Activated CD4-positive, alpha-beta T cell treated with anti-CD3 and anti-CD28 coated beads for 1 hour (primary cell): ENCODE data around the gene EMX2.
"Not testable (repeated sequence)": the region's sequence is repeated elsewhere in the genome, so short reads cannot be mapped to it uniquely, and the experiment has no call there.

Experiments used
- DNase-seq: peaks from one replicate; pipeline ENCODE4 v3.0.0-alpha.2; 2020

The EMX2 gene

GRCh38 chr10:117562896-117563737 is 20.6 kb downstream of the EMX2 start:
- DNase-seq = no peak

GRCh38 chr10:117563780-117564179 is 21.2 kb downstream of the EMX2 start:
- no peak for DNase-seq

- DNase-seq = no peak
These were observed 22.5 kb downstream of the EMX2 start for GRCh38 chr10:117565068-117565467.

DNA sequence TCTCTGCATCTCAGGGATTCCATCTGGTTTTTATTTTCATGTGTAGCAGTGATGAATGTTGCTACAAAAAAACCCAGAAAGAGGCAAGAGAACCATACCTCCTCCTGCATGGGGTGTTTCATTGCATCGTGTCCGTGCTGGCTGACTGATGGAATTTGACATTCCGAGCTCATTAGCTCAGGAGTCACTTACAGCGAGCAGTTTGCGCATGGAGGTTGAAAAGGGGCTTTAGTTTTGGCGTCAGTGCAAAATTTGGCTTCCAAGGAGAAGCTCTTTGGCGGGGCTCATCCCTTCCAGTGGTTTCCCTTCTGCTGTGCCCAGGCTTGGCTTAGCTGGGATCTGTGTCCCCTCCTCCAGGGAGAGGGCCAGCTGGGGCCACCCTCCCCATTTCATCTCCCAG is 25.8 kb downstream of the EMX2 start:
- no peak for DNase-seq

DNA sequence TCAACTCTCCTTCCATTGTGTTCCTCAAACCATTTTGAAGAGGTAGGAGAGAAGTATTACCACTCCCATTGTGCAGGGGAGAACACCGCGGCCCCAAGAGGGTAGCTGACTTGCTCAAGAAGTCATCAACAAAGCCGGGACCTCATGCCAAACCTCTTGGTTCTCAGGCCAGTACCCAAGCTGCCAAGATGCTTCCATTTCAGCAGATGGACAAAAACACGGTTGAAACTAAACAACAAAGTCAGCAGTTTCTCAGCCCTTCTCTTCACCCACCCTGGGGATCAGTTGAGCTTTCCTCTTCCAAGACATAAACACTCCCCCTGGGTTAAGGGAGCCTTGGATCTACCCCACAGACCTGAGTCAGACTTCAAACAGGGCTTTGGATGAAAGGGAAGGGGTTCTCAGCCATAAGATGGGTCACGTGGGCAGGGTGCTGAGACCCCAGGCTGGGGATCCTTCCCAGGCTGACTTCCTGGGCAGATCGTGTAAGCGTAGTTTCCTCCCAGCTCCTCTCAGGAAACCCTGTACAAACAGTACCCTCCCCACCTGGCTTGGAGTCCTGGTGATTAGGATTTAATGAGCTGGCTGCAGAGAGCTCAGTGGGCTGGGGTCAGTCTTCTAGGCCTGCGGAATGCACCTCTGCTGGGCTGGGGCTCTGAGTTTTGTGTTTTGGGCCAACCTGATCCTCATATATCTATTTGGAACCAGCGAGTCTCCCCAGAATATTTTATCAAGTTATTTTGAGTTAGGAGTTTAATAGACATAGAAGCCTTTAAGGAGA is 27.3 kb downstream of the EMX2 start:
- DNase-seq = no peak

DNA sequence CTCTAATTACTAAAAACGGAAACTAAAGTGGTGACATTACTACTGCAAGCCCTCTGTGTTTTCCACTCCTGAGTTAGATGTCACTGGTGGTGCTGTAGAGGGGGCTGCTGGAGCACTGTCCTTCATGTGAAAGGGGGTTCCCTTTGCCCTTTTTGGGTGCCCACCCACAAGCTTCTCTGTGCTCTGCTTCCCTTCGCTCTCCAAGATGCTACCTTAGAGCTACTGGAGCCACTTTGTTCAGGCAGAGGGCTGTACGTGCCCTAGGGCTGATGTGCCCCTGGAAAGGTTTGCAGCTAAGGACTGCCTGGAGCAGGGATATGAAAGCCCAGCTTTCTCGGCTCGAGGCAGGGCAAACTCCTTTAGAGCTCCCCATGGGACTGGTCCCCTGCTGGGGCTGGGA is 28.3 kb downstream of the EMX2 start:
- no peak for DNase-seq

- no peak for DNase-seq
These were observed 32.1 kb downstream of the EMX2 start for GRCh38 chr10:117574498-117575146.

- DNase-seq = no peak
These were observed 35.9 kb downstream of the EMX2 start for GRCh38 chr10:117578490-117578889.

GRCh38 chr10:117578999-117579590 is 36.5 kb downstream of the EMX2 start:
- DNase-seq = no peak

DNA sequence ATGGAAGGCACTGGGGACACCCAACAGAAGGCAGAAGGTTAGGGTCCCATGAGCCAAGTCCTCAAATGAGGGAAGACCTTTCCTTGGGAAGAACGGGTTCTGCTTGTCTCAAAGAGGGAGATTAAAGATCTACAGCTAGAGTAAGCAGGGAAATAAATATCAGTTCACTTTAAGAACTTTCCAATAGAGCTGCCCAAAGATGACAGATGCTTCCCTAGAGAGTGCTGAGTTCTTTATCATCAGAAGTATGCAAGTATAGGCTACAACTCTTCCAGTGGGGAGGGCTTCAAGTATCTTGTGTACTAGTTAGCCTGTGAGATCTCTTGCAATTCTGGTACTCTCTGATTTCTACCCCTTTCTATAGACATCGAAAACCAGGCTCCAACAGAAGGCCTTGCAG is 39.4 kb downstream of the EMX2 start:
- DNase-seq = no peak

DNA sequence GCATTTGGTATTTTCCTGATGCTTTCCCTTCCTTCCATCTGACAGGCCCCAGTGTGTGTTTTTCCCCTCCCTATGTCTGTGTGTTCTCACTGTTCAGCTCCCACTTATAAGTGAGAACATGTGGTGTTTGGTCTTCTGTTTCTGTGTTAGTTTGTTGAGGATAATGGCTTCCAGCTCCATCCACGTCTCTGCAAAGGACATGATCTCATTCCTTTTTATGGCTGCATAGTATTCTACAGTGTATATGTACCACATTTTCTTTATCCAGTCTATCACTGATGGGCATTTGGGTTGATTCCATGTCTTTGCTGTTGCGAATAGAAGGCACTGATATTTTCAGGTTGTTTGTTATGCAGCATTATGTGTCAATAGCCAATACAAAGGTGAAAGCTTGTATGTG is 42.3 kb downstream of the EMX2 start:
- not testable (repeated sequence) for DNase-seq

DNA sequence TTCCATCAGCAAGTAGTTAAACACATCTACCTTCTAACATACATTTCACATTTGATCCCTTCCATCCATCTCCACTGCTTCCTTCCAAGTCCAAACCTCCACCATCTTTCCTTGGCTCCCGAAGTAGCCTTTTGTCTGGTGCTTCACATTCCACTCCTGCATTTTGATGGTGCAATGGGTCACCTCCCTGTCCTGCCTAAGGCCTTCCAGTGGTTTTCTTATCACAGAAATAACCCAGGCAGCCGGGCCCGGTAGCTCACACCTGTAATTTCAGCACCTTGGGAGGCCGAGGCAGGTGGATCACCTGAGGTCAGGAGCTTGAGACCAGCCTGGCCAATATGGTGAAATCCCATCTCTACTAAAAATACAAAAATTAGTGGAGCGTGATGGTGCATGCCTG is 44.5 kb downstream of the EMX2 start:
- no peak for DNase-seq

DNA sequence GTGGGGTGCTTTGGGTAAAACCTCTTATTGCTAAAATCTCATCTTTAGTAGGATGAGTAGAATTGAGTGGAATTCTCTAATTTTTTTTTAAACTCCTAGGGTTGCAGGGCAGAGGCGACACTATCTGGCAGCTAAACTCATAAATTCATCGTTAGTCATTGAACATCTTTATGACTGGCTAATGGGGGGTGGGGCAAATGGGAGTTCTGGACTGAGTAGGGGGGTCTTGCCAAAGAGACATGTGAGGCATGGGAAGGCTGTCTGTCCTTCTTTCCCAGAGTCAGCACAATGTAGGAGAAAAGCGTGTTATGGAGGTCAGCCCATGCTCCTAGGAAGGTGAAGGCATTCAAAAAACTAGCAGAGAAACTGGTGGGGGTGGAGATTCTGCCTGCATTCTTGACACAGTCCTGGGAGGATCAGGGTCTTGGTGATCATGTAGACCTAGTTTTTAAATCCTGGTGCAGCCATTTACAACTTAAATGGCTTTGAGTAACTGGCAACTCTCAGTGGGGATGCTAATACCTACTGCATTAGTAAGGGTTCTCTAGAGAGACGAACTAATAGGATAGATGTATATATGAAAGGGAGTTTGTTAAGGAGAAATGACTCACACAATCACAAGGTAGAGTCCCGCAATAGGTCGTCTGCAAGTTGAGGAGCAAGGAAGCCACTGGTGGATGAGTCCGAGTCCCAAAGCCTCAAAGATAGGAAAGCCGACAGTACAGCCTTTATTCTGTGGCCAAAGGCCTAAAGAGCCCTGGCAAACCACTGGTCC is 47.7 kb downstream of the EMX2 start:
- DNase-seq = no peak

DNA sequence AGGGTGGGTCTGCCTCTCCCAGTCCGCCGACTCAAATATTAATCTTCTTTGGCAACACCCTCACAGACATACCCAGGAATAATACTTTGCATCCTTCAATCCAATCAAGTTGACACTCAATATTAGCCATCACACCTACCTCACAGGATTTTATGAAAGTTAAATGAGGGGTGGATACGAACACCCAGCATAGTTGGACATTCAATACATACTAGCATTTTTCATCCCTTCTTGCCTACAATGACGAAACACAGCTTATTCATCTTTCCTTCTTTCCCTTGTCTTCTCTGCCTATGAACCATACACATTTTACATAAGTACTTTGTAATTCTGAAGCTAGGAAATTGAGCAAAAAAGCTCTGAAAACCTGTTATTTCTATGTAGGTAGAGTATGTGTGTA is 48.5 kb downstream of the EMX2 start:
- DNase-seq = no peak

- no peak for DNase-seq
These were observed 52.2 kb downstream of the EMX2 start for GRCh38 chr10:117594722-117595121.

GRCh38 chr10:117596706-117597105 is 54.2 kb downstream of the EMX2 start:
- DNase-seq = no peak

GRCh38 chr10:117597216-117597615 is 54.7 kb downstream of the EMX2 start:
- DNase-seq = no peak
